ENCODE results near the gene COL15A1. TPM values are rescaled to one million over a fixed set of nuclear protein-coding genes. Genes with fewer than 3 reads are reported as not detected.

Gene COL15A1
- total and polyA plus RNA-seq, 2 of the 13 experiments (the other 11 are each of a cell fraction or from before 2014, with no cell fraction given): not detected

DNA sequence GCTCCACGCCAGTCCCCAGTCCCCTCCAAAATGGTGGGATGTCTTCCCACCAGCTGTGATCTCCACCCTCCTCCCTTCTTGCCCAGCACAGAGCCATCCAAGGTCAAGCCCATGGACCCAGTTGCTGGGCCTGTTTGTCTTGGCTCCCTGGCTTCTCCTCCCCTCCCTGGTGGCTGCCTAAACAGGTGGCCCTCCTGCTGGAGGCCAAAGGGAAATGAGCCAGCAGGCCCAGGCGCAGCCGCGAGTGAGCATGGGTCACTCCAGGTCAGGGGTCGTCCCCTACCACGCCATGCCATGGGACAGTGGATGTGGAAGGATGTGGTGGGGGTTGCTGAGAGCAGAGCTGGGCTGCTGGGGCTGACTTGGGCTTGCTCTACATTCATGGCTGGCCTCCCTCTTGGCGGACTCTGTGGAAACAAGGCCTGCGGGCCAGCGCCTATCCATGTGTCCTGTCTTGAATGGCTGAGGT, 33.6 kb downstream of the COL15A1 start:
- no peaks in the 10 kb centered on the region for H3K36me3 ChIP-seq (replicated peaks in 1 of 2; ENCODE audit: control insufficient read depth in 1 of 2, insufficient read depth in 2 of 2, low read length in 2 of 2)
- DNase-seq (ENCODE audit: low spot score): no peak
- POLR2A ChIA-PET: no interaction called here
- H2AFZ ChIP-seq (ENCODE audit: low read length): no peak overlapping the region
- no peak overlapping the region for H3K4me3 ChIP-seq (replicated peaks in 1 of 3; ENCODE audit: insufficient read depth in 1 of 3, low read depth in 2 of 3, low read length in 3 of 3)
- in situ Hi-C loops (cut with HindIII; ENCODE audit: extremely low pct_ligation_motif_present, low pct_unique_long_range_greater_than_20kb): loop anchor here (10.0 kb wide), 1 partner anchor 168 kb away; no protein-coding TSS in a partner anchor
- no peak for ATAC-seq
- CTCF ChIA-PET (ENCODE audit: low intra/inter-chr PET ratio, low total read pairs): no interaction called here
- peaks cover 3 to 44% of the 10 kb centered on the region in 2 experiments; a peak in 3 of 5 replicates for H3K27me3 ChIP-seq (ENCODE audit: control insufficient read depth in 1 of 2, insufficient read depth in 2 of 2, low read length in 2 of 2)
- no peaks in the 10 kb centered on the region for H3K9me3 ChIP-seq (ENCODE audit: low read length)
- H4K20me1 ChIP-seq (ENCODE audit: insufficient read depth, low read length): no peaks in the 10 kb centered on the region
- no peak overlapping the region for H3K9ac ChIP-seq (ENCODE audit: insufficient read depth, low read depth, low read length)
- H3K4me1 ChIP-seq (ENCODE audit: insufficient read depth, low read length): peaks cover 6% of the 10 kb centered on the region
- H3K27ac ChIP-seq (ENCODE audit: extremely low read length, insufficient read depth, low read length): no peak overlapping the region
- H3K4me2 ChIP-seq (ENCODE audit: low read depth, low read length): no peak overlapping the region
- no peak for FAIRE-seq
- no peaks in the 10 kb centered on the region for H3K79me2 ChIP-seq (ENCODE audit: insufficient read depth, low read length)
- TF ChIP-seq, protein P1, sequence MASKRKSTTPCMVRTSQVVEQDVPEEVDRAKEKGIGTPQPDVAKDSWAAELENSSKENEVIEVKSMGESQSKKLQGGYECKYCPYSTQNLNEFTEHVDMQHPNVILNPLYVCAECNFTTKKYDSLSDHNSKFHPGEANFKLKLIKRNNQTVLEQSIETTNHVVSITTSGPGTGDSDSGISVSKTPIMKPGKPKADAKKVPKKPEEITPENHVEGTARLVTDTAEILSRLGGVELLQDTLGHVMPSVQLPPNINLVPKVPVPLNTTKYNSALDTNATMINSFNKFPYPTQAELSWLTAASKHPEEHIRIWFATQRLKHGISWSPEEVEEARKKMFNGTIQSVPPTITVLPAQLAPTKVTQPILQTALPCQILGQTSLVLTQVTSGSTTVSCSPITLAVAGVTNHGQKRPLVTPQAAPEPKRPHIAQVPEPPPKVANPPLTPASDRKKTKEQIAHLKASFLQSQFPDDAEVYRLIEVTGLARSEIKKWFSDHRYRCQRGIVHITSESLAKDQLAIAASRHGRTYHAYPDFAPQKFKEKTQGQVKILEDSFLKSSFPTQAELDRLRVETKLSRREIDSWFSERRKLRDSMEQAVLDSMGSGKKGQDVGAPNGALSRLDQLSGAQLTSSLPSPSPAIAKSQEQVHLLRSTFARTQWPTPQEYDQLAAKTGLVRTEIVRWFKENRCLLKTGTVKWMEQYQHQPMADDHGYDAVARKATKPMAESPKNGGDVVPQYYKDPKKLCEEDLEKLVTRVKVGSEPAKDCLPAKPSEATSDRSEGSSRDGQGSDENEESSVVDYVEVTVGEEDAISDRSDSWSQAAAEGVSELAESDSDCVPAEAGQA (IDR thresholded peaks at IDR 0.05; ENCODE audit: low read depth): no peak
- TF ChIP-seq, protein P1 (CRISPR knock-in tag; IDR thresholded peaks at IDR 0.05; ENCODE audit: borderline replicate concordance): no peak
- no peak for TF ChIP-seq DNMT1 (CRISPR knock-in tag; IDR thresholded peaks at IDR 0.05)
- TF ChIP-seq ZMYM4 (CRISPR knock-in tag; IDR thresholded peaks at IDR 0.05): no peak
- no peak for TF ChIP-seq RBAK (CRISPR knock-in tag; IDR thresholded peaks at IDR 0.05)
- no peak for TF ChIP-seq ZNF510 (CRISPR knock-in tag; IDR thresholded peaks at IDR 0.05; ENCODE audit: low read depth)
- TF ChIP-seq, protein P2, sequence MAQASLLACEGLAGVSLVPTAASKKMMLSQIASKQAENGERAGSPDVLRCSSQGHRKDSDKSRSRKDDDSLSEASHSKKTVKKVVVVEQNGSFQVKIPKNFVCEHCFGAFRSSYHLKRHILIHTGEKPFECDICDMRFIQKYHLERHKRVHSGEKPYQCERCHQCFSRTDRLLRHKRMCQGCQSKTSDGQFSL (CRISPR knock-in tag; IDR thresholded peaks at IDR 0.05): no peak
- TF ChIP-seq ZSCAN22 (CRISPR knock-in tag; IDR thresholded peaks at IDR 0.05): no peak
- TF ChIP-seq NFRKB (IDR thresholded peaks at IDR 0.05): no peak
- TF ChIP-seq, protein P3, sequence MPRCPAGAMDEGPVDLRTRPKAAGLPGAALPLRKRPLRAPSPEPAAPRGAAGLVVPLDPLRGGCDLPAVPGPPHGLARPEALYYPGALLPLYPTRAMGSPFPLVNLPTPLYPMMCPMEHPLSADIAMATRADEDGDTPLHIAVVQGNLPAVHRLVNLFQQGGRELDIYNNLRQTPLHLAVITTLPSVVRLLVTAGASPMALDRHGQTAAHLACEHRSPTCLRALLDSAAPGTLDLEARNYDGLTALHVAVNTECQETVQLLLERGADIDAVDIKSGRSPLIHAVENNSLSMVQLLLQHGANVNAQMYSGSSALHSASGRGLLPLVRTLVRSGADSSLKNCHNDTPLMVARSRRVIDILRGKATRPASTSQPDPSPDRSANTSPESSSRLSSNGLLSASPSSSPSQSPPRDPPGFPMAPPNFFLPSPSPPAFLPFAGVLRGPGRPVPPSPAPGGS (CRISPR knock-in tag; IDR thresholded peaks at IDR 0.05): no peak
- no peak for TF ChIP-seq ZNF530 (CRISPR knock-in tag; IDR thresholded peaks at IDR 0.05; ENCODE audit: low read depth)
- 64% methylated on average over 7 of the region's 9 CpGs for WGBS (ENCODE audit: low lambda C conversion rate)
- intact Hi-C loops (cut with micrococcal nuclease; ENCODE audit: unreplicated experiment): no loop called here
- BruUV-seq (replicated peaks): no TSS peak
